HG02571 (cell line): ENCODE measurements around the gene METTL6.
A peak's percentile ranks its signal among the peaks of the same experiment; 100 is the strongest.
"Not testable (repeated sequence)": the region's sequence is repeated elsewhere in the genome, so short reads cannot be mapped to it uniquely, and the experiment has no call there.

Source experiments
- ATAC-seq: cut with Tn5 transposase; IDR thresholded peaks from one replicate; pipeline ENCODE4 v1.9.1; 2021; ENCODE audit warnings: mild to moderate bottlenecking, moderate library complexity; ENCODE audit not compliant: unreplicated experiment

METTL6 gene

DNA sequence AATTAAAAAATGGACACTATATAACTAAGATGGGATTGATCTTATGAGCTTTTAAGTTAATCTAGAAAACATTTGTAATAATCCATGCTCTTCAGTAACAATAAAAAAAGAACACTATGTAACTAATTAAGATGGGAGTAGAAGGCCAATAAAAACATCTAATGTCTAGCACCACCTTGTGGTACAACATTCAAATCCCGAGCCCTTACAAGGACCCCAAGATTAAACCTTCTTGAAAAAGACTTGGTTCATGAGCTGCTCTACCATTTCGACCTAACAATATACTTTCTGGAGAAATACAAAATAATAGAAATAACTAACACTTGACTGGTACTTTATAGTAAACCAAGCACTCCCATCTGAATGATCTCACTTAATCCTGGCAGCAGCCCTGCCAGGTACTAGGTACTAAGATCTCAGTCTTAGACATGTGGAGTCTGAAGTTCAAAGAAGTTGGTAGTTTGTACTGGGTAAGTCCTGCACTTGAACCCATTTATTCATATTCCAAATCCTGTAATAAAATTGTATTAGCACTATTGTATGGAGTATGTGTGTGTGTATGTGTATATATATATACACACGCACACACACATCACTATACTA is 21.8 kb downstream of the METTL6 start:
- no peak for ATAC-seq

DNA sequence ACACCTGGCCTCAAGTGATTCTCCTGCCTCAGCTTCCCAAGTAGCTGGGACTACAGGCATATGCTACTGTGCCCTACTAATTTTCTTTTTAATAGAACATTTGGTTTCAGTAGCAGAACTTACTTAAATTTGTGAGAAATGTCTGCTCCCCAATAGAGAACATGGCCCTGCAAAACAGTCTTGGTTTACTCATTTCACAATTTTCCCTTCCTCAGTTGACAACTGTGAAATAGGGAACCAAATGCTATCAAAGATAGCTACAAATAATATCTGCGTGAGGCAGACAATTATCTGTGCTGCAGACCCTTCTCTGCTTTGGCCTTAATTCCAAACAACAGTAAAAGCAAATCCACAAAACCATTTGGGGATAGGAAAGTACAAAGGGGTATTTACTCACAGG is 22.6 kb downstream of the METTL6 start:
- no peak for ATAC-seq

DNA sequence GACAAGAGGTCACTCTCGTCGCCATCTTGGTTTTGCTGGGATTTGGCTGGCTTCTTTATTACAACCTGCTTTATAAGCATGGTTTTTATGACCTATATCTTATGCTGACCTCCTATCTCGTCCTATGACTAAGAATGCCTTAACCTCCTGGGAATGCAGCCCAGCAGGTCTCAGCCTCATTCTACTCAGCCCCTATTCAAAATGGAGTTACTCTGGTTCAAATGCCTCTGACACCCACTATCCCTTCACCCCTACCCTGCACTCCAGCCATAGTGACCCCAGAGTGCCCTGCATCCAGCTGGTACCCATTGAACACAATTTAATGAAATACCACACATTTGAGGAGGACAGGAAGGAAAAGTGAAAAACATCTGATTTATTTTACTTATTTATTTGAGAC is 23.4 kb downstream of the METTL6 start:
- ATAC-seq = no peak

DNA sequence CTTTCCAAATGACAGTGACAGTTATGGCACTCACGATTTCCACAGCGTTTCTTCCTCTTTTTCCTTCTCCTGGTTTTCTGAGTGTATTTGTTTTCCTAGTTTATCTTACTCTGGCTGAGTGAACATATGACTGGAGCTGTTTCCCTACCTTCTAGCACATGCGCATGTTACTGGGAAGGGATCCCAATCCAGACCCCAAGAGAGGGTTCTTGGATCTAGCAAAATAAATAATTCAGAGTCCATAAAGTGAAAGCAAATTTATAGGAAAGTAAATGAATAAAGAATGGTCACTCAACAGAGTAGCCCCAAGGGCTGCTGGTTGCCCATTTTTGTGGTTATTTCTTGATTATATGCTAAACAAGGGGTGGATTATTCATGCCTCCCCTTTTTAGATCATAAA is 23.8 kb downstream of the METTL6 start:
- ATAC-seq = no peak

DNA sequence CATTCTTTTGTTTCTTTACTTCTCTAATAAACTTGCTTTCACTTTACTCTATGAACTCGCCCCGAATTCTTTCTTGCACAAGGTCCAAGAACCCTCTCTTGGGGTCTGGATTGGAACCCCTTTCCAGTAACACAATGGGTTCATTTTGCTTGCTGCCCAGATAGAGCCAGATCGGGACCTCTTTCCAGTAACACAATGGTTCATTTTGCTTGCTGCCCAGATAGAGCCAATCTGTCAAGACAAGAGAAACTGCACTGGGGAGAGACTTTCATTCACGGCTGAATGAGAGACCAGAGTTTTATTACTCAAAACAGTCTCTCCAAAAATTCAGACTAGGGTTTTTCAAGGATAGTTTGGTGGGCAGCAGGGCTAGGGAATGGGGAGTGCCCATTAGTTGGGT is 25.4 kb downstream of the METTL6 start:
- no peak for ATAC-seq

DNA sequence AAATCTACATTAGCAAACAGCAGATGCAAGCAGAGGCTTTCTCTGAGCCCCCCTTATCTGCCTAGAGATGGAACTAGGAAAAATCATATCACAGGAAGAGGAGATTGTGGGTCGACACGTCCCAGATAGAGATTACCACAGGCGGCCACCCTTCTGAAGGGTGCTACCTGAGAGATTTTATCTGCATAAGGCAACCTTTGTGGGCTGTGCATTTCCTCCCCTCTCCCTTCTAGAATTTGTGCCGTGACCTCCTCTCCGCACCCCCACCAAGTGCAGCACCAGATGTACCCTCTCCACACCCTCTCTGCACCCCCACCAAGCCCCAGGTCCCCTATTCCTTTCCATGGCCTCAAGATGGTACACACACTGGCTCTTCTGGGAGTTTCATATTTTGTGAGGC is 27.4 kb downstream of the METTL6 start:
- ATAC-seq = no peak

DNA sequence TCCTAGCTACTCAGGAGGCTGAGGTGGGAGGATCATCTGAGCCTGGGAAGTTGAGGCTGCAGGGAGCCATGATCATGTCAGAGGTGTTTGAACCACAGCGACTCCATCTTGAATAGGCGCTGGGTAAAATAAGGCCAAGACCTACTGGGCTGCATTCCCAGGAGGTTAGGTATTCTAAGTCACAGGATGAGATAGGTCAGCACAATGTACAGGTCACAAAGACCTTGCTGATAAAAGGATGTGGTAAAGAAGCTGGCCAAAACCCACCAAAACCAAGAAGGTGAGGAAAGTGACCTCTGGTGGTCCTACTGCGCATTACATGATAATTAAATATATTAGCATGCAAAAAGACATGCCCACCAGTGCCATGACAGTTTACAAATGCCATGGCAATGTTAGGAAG is 28.6 kb downstream of the METTL6 start:
- ATAC-seq = not testable (repeated sequence)

DNA sequence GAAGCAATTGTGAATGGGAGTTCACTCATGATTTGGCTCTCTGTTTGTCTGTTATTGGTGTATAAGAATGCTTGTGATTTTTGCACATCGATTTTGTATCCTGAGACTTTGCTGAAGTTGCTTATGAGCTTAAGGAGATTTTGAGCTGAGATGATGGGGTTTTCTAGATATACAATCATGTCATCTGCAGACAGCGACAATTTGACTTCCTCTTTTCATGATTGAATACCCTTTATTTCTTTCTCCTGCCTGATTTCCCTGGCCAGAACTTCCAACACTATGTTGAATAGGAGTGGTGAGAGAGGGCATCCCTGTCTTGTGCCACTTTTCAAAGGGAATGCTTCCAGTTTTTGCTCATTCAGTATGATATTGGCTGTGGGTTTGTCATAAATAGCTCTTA is 34.1 kb downstream of the METTL6 start:
- not testable (repeated sequence) for ATAC-seq

DNA sequence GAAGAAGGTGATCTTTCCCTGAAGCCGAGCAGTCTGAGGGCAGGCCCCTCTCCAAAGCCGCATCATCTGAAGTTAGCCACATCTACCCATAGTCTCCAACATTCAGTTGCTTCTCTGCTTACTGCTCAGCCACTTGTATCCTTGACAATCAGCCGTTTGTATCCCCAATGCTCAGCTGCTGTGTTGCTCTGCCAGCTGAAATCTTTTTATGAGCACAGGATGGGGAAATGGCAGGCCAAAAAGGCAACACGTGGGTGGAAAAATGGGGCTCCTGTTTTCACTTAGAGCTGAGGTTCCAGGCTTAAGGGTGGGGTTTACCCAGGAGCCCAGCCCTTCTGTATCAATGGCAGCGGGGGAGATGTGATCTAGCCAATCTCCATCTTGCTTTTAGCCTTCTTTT is 36.3 kb downstream of the METTL6 start:
- ATAC-seq = no peak

DNA sequence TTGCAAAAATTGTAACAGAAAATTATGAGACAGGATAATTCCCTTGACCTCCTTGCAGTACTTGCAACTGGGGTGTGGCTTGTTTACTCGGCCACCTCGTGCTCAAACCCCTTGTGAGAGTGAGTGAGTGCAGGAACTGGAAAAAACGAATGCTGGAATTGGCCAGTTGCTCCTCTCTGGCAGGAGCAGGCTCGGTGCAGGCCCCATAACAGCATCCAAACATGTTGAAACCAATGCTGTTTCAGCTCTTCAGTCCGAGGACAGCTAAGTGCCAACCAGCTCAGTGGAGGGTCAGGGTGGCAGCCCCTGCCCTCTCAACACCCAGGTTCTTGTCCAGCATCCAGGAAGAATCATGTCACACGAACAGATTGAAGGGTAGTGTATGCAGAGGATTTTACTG is 36.9 kb downstream of the METTL6 start:
- ATAC-seq = no peak

DNA sequence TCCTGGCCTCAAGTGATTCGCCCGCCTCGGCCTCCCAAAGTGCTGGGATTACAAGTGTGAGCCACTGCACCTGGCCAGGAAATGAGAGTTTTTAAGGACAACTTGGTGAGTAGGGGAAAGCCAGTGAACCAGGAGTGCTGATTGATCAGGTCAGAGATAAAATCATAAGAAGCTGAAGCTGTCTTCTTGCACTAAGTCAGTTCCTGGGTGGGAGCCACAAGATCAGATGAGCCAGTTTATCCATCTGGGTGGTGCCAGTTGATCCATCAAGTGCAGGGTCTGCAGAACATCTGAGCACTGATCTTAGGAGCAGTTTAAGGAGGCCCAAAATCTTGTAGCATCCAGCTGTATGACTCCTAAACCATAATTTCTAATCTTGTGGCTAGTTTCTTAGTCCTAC is 39.0 kb downstream of the METTL6 start:
- not testable (repeated sequence) for ATAC-seq

DNA sequence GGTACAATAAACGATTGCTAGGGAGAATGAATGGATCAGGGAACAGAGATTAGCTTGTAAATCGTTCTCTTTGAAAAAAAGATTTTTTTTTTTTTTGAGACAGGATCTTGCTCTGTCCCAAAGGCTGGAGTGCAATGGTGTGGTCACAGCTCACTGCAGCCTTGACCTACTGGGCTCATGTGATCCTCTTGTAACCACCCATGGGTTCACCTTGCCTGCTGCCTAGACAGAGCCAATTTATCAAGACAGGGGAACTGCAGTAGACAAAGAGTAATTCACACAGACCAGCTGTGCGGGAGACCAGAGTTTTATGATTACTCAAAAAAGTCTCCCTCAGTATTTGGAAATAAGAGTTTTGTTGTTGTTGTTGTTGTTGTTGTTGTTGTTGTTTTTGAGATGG is 39.6 kb downstream of the METTL6 start:
- no peak for ATAC-seq

DNA sequence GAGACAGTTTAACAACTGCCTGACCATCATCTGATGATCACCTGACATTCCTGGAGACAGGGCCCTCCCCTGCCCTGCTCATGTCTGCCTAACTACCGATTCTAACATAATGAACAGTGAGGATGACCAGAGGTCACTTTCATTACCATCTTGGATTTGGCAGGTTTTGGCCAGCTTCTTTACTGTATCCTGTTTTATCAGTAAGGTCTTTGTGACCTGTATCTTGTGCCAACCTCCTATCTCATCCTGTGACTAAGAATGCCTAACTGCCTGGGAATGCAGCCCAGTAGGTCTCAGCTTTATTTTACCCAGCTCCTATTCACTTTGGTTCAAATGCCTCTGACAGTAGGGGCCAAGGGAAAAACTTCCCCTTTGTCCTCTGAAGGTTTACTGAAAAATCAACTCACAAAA is 40.2 kb downstream of the METTL6 start:
- ATAC-seq = no peak

DNA sequence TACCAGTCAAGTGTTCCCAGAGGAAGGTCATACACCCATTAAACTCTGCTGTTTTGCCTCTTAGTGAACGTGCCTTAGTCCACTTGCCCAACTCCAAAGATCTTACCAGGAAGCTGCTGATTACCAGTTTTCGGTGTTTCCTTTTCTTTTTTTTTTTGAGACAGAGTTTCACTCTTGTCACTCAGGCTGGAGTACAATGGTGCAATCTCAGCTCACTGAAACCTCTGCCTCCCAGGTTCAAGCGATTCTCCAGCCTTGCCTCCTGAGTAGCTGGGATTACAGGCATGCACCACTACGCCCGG is 40.7 kb downstream of the METTL6 start:
- ATAC-seq = not testable (repeated sequence)

DNA sequence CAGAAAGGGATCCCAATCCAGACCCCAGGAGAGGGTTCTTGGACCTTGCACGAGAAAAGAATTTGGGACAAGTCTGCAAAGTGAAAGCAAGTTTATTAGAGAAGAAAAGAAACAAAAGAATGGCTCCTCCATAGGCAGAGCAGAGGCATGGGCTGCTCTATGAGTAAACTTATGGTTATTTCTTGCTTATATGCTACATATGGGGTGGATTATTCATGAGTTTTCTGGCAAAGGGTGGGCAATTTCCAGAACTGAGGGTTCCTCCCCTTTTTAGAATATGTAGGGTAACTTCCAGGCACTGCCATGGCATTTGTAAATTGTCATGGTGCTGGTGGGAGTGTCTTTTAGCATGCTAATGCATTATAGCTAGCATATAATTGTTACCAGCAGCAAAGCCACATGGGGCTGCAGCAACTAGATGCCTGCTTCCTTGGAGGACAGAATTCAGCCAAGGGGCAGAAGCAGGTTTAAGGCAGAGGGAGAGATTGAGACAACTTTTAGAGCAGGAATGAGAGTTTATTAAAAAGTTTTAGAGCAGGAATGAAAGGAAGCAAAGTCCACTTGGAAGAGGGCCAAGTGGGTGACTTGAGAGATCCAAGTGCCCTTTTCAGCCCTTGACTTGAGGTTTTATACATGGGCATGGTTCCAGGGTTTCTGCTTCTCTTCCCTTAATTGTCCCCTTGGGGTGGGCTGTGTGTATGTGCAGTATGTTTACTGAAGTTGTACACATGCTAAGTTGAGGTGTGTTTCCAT is 41.3 kb downstream of the METTL6 start:
- ATAC-seq = no peak

DNA sequence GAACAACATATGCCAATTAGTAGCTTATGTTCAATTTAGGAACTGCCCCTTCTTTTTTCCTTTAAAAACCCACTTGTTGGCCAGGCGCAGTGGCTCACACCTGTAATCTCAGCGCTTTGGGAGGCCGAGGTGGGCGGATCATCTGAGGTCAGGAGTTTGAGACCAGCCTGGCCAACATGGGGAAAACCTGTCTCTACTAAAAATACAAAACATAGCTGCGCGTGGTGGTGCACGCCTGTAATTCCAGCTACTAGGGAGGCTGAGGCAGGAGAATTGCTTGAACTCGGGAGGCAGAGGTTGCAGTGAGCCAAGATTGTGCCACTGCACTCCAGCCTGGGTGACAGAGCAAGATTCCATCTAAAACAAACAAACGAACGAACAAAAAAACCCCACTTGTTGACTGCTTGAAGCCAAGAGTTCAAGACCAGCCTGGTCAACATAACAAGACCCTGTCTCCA is 42.1 kb downstream of the METTL6 start:
- peak; percentile 8 for ATAC-seq

DNA sequence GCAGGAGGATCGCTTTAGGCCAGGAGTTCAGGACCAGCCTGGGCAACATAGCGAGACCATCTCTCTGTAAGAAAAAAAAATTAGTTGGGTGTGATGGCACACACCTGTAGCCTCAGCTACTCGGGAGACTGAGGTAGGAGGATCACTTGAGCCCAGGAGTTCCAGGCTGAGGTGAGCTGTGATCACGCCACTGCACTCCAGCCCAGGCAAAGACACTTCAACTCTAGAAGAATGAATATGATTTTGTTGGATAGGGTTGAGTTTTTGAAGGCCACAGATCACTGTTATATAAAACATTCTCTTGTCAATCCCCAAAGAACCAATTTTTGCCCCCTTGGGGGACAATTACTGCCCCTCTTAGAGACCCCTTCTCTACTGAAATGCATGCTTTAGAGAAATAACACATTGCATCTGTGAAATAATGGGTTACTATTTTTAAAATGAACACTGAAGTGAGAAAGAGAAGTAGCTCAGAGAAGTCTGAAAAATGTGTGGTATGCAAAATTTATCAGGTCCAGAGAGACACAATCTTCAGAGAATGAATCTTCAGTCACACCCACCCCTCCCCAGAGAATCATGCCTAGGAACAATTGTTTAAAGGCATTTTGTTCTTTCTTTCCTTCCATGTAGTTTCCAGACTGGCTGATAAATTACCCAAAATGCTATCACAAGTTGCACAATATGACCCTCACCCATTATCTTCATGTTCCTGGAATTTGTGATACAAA is 42.7 kb downstream of the METTL6 start:
- peak; percentile 87 for ATAC-seq

DNA sequence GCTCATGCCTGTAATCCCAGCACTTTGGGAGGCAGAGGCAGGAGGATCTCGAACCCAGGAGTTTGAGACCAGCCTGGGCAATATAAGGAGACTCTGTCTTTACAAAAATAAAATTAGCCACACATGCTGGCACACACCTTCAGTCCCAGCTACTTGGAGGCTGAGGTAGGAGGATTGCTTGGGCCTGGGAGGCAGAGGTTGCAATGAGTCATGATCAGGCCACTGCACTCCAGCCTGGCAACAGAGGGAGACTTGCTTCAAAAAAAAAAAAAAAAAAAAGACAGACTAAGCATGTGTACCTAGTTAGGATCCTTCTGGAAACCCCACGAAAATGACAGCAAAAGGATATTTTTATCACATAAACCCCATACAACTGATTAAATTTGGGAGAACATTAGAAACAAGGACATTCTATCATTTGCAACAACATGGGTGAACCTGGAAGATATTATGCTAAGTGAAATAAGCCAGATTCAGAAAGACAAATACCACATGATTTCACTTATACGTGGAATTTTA is 44.9 kb downstream of the METTL6 start:
- no peak for ATAC-seq

DNA sequence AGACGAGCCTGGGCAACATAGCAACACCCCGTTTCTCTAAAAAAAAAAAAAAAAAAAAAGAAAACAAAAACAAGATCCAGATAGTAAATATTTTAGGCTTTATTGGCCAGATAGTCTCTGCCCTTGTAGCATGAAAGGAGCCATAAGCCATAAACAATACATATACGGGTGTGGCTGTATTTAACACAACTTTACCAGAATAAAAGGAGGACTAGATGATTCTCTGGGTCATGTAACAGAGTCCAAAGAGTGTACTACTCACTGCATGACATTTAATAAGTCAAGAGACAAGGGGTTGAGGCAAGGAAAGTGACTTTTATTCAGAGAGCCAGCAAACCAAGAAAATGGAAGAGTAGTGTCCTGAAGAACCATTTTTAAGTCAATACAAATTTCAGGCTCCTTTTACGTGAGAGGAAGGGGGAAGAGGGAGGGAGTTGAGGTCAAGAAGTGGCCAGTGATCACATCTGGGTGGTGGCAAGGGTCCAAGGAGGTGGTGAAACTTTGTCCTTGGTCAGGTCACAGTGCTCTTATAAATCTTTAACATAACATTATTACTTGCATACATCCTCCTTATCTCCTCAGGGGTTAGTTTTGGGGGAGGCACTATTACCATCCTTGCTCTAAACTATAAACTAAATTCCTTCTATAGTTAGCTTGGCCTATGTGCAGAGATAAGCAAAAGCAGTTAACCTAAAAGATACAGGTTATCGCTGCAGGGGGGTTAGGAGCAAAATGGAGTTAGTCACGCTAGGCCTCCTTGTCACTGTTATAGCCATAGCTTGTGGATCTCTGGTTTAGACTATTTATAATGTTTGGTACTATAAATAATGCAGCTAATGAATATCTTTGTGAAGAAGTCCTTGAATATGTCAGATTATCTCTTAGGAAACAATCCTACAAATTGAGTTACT is 46.1 kb downstream of the METTL6 start:
- ATAC-seq = no peak

DNA sequence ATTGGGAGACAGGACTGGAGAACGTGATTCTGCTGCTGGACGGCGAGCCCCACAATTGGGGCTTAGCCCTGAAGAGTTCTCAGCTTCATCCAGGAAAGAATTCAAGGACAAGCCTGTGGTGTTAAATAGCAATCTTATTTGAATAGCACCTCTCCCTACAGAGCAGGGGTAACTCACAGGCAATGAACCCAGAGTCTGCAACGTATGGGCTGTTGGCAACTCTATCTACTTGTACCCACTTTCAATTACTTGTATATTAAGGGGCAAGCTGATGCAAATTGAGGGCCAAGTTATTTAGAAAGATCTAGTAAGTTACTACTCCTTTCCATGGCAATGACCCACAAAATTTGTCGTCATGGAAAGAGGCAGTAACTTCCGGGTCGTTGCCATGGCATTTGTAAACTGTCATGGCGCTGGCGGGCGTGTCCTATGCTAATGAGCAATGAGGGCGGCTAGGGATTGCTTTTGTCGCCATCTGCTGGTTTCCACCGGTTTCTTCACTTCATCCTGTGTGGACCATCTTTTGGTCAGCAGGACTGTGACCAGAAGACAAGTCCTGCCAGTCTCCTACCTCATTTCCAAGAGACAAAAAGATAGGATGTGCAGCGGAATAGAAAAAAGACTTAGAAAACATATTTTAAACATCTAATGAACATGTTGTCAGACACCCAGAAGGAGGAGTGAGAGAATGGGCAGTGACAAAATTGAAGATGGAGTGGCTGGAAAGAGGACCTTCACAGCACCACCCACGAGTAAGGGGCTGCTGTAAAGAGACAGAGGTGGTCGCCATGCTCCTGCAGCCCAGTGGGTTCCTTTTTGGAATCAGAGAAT is 49.2 kb downstream of the METTL6 start:
- ATAC-seq = peak; percentile 83
